Chondrocyte (in vitro differentiated cells): ENCODE results near the gene SATB2. TPM values are rescaled to one million over a fixed set of nuclear protein-coding genes. Genes with fewer than 3 reads are reported as not detected.

ENCODE experiments used
- DNase-seq: peaks from one replicate; pipeline ENCODE4 v3.0.0; 2021; ENCODE audit warnings: mixed read lengths, low spot score
- H3K27ac Mint-ChIP-seq: one replicate; pipeline ENCODE4 v1.8.0; 2021; ENCODE audit warnings: mild to moderate bottlenecking, moderate library complexity, mixed read lengths; ENCODE audit not compliant: unreplicated experiment
- H3K27me3 Mint-ChIP-seq: 2 replicates; pipeline ENCODE4 v1.8.0; 2021; ENCODE audit warnings: low read depth, mixed read lengths
- H3K36me3 Mint-ChIP-seq: 2 replicates; pipeline ENCODE4 v1.8.0; 2021; ENCODE audit warnings: low read depth, mixed read lengths
- H3K4me1 Mint-ChIP-seq: 2 replicates; pipeline ENCODE4 v1.8.0; 2021; ENCODE audit warnings: low read depth, mild to moderate bottlenecking, mixed read lengths
- H3K4me3 Mint-ChIP-seq: one replicate; pipeline ENCODE4 v1.8.0; 2021; ENCODE audit warnings: mild to moderate bottlenecking, moderate library complexity, mixed read lengths; ENCODE audit not compliant: unreplicated experiment
- H3K9me3 Mint-ChIP-seq: 2 replicates; pipeline ENCODE4 v1.8.0; 2021; ENCODE audit warnings: low read depth, mixed read lengths
- CTCF ChIP-seq: fragments of 200-600 bp; sonication (generic); IDR thresholded peaks from 2 replicates; pipeline ENCODE4 v1.5.0; 2021; ENCODE audit warnings: antibody characterized with exemption, mild to moderate bottlenecking, moderate library complexity
- total RNA-seq: library from RNA; stranded (reverse); gene quantifications from 3 replicates; pipeline ENCODE4 v1.2.1, GENCODE V29; 2021

Gene SATB2
- total RNA-seq, 1 donor from 2014 or later = 11.6 TPM

GRCh38 chr2:199219551-199219950 is 238.2 kb downstream of the SATB2 start:
- Mint-ChIP-seq H3K9me3 (peaks cover 18% of the 10 kb centered on the region), H3K36me3 (no peaks in the 10 kb centered on the region), H3K4me3 (no peak overlapping the region), H3K27me3 (peaks cover 6% of the 10 kb centered on the region), H3K27ac (no peak overlapping the region), H3K4me1 (no peaks in the 10 kb centered on the region)
- no peak for TF ChIP-seq CTCF
- no peak for DNase-seq
